HAP-1 (cell line): ENCODE results near the gene NUP43.

ENCODE experiments used
- DNase-seq, 2 experiments: peaks; one replicate each; pipeline ENCODE4 v3.0.0-alpha.2; 2016 to 2020; ENCODE audit warnings: low spot score in 2 of 2
- H3K27me3 ChIP-seq: fragments of 250-450 bp; sonication (Bioruptor Pico); 2 replicates; pipeline ENCODE4 v1.5.1; 2020; ENCODE audit warnings: low read depth, mild to moderate bottlenecking, moderate library complexity
- H3K36me3 ChIP-seq: fragments of 250-450 bp; sonication (Bioruptor Pico); replicated peaks from 2 replicates; pipeline ENCODE4 v1.5.1; 2020; ENCODE audit warnings: mild to moderate bottlenecking
- H3K4me1 ChIP-seq: fragments of 250-450 bp; sonication (Bioruptor Pico); 2 replicates; pipeline ENCODE4 v1.5.1; 2020; ENCODE audit warnings: mild to moderate bottlenecking
- H3K4me3 ChIP-seq: fragments of 250-450 bp; sonication (Bioruptor Pico); 2 replicates; pipeline ENCODE4 v1.5.1; 2020; ENCODE audit warnings: mild to moderate bottlenecking, moderate library complexity
- H3K9me3 ChIP-seq: fragments of 250-450 bp; sonication (Bioruptor Pico); 2 replicates; pipeline ENCODE4 v1.5.1; 2020; ENCODE audit warnings: mild to moderate bottlenecking, moderate library complexity
- in situ Hi-C: fragments of 300-500 bp; cut with MboI; formaldehyde crosslinking; loops from 3 replicates; pipeline ENCODE4 v1.14.3; 2020; ENCODE audit warnings: low sequenced_read_pairs, inconsistent platforms, mixed read lengths

NUP43 gene

GRCh38 chr6:149746147-149746946 lies at the start of gene NUP43:
Gene NUP43, minus strand, starts transcription at chr6:149746529. Its CDS starts 34 bp downstream, at chr6:149746495.
- Histone ChIP-seq H3K4me1 (peaks cover 14% of the 10 kb centered on the region), H3K36me3 (peaks cover 26% of the 10 kb centered on the region), H3K9me3 (no peaks in the 10 kb centered on the region), H3K27me3 (no peaks in the 10 kb centered on the region), H3K4me3 (peak within 1 kb of the TSS; percentile 78)
- DNase-seq = peak; percentile 91 to 97
- in situ Hi-C loops = no loop called here

GRCh38 chr6:149783551-149783950 lies 37.2 kb upstream of the NUP43 start:
- Histone ChIP-seq H3K27me3 (no peaks in the 10 kb centered on the region), H3K9me3 (no peaks in the 10 kb centered on the region), H3K36me3 (peaks cover 17% of the 10 kb centered on the region), H3K4me1 (peaks cover 4% of the 10 kb centered on the region; the same call in 1 of the 2 replicates), H3K4me3 (no peak overlapping the region)
- in situ Hi-C loops = no loop called here
- no peak for DNase-seq

- no peak overlapping the region for H3K4me3 ChIP-seq
- H3K27me3 ChIP-seq = no peaks in the 10 kb centered on the region
- H3K9me3 ChIP-seq = no peaks in the 10 kb centered on the region
- peaks cover 22% of the 10 kb centered on the region for H3K36me3 ChIP-seq
- H3K4me1 ChIP-seq = peaks cover 4% of the 10 kb centered on the region; the same call in 1 of the 2 replicates
- in situ Hi-C loops = no loop called here
- DNase-seq = no peak
Observed at GRCh38 chr6:149782337-149782736, 36.0 kb upstream of the NUP43 start.

- no peak overlapping the region for H3K4me3 ChIP-seq
- no peaks in the 10 kb centered on the region for H3K9me3 ChIP-seq
- peaks cover 23% of the 10 kb centered on the region for H3K36me3 ChIP-seq
- peaks cover 4% of the 10 kb centered on the region; the same call in 1 of the 2 replicates for H3K4me1 ChIP-seq
- no peak for DNase-seq
- no peaks in the 10 kb centered on the region for H3K27me3 ChIP-seq
- in situ Hi-C loops = no loop called here
Observed at GRCh38 chr6:149781715-149782114, 35.4 kb upstream of the NUP43 start.

- Histone ChIP-seq H3K9me3 (no peaks in the 10 kb centered on the region), H3K27me3 (no peaks in the 10 kb centered on the region), H3K36me3 (peaks cover 31% of the 10 kb centered on the region), H3K4me1 (peaks cover 4% of the 10 kb centered on the region; the same call in 1 of the 2 replicates), H3K4me3 (no peak overlapping the region)
- in situ Hi-C loops = no loop called here
- no peak for DNase-seq
Observed at GRCh38 chr6:149779644-149779963, 33.3 kb upstream of the NUP43 start.

GRCh38 chr6:149777624-149778023 lies 31.3 kb upstream of the NUP43 start:
- no peak overlapping the region for H3K4me3 ChIP-seq
- no peaks in the 10 kb centered on the region for H3K9me3 ChIP-seq
- no peak for DNase-seq
- in situ Hi-C loops = no loop called here
- peaks cover 4% of the 10 kb centered on the region; the same call in 1 of the 2 replicates for H3K4me1 ChIP-seq
- H3K36me3 ChIP-seq = peaks cover 34% of the 10 kb centered on the region
- no peaks in the 10 kb centered on the region for H3K27me3 ChIP-seq

GRCh38 chr6:149771925-149772324 lies 25.6 kb upstream of the NUP43 start:
- Histone ChIP-seq H3K9me3 (no peaks in the 10 kb centered on the region), H3K4me1 (no peaks in the 10 kb centered on the region), H3K36me3 (peaks cover 40% of the 10 kb centered on the region), H3K27me3 (no peaks in the 10 kb centered on the region), H3K4me3 (no peak overlapping the region)
- in situ Hi-C loops = no loop called here
- DNase-seq = no peak

GRCh38 chr6:149771185-149771584 lies 24.9 kb upstream of the NUP43 start:
- H3K27me3 ChIP-seq = no peaks in the 10 kb centered on the region
- no peak overlapping the region for H3K4me3 ChIP-seq
- H3K36me3 ChIP-seq = peaks cover 47% of the 10 kb centered on the region
- in situ Hi-C loops = no loop called here
- H3K4me1 ChIP-seq = no peaks in the 10 kb centered on the region
- no peak for DNase-seq
- peaks cover 1% of the 10 kb centered on the region; the same call in 1 of the 2 replicates for H3K9me3 ChIP-seq

GRCh38 chr6:149769676-149770075 lies 23.3 kb upstream of the NUP43 start:
- no peak for DNase-seq
- H3K9me3 ChIP-seq = peaks cover 6% of the 10 kb centered on the region; the same call in 1 of the 2 replicates
- in situ Hi-C loops = no loop called here
- peaks cover 47% of the 10 kb centered on the region for H3K36me3 ChIP-seq
- no peaks in the 10 kb centered on the region for H3K27me3 ChIP-seq
- H3K4me1 ChIP-seq = no peaks in the 10 kb centered on the region
- H3K4me3 ChIP-seq = no peak overlapping the region

GRCh38 chr6:149766156-149766769 lies 19.9 kb upstream of the NUP43 start:
- DNase-seq = no peak
- no peak overlapping the region for H3K4me3 ChIP-seq
- peaks cover 34% of the 10 kb centered on the region for H3K36me3 ChIP-seq
- in situ Hi-C loops = no loop called here
- H3K9me3 ChIP-seq = peaks cover 6% of the 10 kb centered on the region; the same call in 1 of the 2 replicates
- H3K4me1 ChIP-seq = no peaks in the 10 kb centered on the region
- no peaks in the 10 kb centered on the region for H3K27me3 ChIP-seq

GRCh38 chr6:149763866-149764265 lies 17.5 kb upstream of the NUP43 start:
- no peak for DNase-seq
- H3K36me3 ChIP-seq = peaks cover 35% of the 10 kb centered on the region

GRCh38 chr6:149761438-149761837 lies 15.1 kb upstream of the NUP43 start:
- H3K4me3 ChIP-seq = no peak overlapping the region
- H3K27me3 ChIP-seq = no peaks in the 10 kb centered on the region
- H3K36me3 ChIP-seq = peaks cover 25% of the 10 kb centered on the region
- in situ Hi-C loops = no loop called here
- H3K9me3 ChIP-seq = peaks cover 6% of the 10 kb centered on the region; the same call in 1 of the 2 replicates
- H3K4me1 ChIP-seq = no peaks in the 10 kb centered on the region
- no peak for DNase-seq

More at GRCh38 chr6:149763866-149764265, 17.5 kb upstream of the NUP43 start:
- Histone ChIP-seq H3K27me3 (no peaks in the 10 kb centered on the region), H3K4me1 (no peaks in the 10 kb centered on the region), H3K4me3 (no peak overlapping the region), H3K9me3 (peaks cover 6% of the 10 kb centered on the region; the same call in 1 of the 2 replicates)
- in situ Hi-C loops = no loop called here

- in situ Hi-C loops = no loop called here
- Histone ChIP-seq H3K4me1 (peaks cover 3% of the 10 kb centered on the region; the same call in 1 of the 2 replicates), H3K27me3 (no peaks in the 10 kb centered on the region), H3K9me3 (no peaks in the 10 kb centered on the region), H3K36me3 (peaks cover 11% of the 10 kb centered on the region), H3K4me3 (no peak overlapping the region)
- no peak for DNase-seq
Observed at GRCh38 chr6:149756261-149756636, 9.9 kb upstream of the NUP43 start.
